Activated CD8-positive, alpha-beta memory T cell treated with anti-CD3 and anti-CD28 coated beads for 1 hour (primary cell): ENCODE measurements around the gene AKR7A2.

ENCODE experiments used
- DNase-seq, 2 donors: peaks; one replicate each; pipeline ENCODE4 v3.0.0-alpha.2; 2020; ENCODE audit warnings: low read depth in 1 of 2; ENCODE audit errors: extremely low read depth in 1 of 2

The AKR7A2 gene

DNA sequence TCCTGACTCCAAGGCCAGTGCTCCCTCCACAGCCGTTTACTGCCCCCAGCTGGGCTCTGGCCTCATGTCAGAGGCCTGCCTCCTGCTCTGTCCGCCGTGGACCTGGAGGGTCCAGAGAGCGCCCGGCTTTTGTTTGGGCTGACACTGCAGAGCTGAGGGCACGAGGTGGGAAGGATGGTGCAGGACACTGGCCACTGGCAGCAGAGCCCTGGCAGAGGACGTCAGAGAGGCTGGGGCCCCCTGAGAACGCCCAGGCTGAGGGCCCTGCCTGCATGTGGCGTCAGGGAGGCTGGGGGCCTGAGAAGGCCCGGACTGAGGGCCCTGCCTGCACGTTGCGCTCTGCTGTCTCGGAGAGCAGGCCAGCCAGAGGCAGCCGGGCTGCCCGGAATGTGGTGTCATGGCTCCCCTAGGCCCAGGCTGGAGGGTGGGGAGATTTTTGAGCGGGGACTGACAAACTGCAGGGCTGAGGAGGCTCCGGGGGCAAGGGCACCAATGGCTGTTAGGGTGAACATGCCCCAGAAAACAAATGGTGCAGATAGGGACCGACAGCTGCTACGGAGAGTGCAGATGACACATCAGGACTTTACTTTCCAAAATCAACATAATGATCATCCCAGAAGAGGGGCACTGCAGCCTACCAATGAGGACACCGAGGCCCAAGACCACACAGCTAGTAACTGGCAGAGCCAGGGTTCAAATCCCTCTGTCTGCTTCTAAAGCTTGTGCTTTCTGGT, 31.8 kb upstream of the AKR7A2 start:
- DNase-seq = no peak

DNA sequence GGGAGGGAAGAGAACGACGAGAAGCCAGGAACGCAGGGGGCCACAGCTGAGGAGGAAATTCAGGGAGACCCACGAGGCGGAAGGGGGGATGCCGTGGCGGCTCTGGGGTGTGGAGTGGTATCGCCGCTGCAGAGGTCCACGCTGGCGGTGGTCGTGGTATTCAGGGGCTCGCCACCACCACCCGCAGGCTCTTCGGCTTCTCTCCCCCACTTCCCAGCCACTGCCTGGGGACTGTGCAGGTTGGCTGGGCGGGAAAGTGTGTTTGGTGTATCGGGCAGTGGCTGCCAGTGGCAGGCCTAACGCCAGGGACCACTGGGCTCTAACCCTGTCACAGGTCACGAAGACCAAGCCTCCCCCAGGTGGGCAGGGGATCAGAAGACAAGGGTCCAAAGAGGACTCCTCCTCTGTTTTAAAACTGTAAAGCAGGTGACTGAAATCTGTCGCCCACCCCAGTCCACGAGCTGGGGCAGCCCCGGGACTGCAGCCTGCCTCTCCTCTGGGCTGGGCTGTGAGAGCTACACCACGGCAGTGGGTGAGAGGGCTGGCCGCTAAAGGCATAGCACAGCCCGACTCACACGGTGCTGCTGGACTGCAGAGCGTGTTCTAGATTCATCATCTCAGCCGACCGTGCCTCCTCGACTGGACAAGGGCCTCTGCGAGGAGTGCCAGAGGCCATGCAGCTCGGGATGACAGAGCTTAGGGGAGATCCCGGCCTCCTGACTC, 31.1 kb upstream of the AKR7A2 start:
- no peak for DNase-seq

GRCh38 chr1:19342062-19342750, 30.3 kb upstream of the AKR7A2 start:
- DNase-seq = no peak

DNA sequence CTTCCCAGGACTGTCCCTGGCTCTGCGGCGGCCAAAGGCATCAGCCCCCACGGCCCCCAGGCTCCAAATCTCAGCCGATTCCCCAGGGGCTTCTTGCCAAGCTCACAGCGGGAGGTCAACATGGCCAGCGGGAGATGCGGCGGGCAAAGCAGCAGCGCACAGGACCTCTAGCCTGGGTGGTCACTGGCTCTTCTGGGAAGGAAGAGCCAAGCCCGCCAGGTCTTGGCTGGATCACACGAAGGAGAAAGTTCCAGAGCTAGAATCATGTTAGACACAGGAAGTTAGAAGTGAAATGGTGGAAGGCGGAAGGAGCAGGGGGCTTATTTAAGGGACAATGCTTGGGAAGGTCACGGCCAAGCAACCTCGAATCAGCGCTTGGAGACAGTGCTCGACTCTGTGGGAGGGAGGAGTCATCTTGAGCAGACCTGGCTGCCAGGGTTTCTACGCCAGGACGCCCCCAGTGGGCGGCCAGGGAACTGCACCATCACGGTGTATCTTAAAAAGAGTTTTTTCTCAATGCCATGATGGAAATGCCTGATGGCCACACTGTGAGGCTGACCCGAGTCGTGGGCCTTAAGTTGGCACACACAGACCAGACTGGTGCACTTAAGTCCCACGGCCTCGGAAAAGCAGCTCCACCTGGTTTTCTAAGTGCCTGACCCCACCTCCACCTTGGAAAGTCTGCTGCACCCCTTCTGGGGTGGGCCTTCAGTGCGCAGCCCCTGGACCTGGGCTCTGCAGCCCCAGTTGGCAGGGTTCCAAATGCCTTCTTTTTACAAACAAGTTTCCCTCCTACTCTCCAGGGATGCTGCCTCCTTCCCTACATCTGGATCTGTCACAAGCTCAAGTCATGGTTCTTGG, 29.5 kb upstream of the AKR7A2 start:
- DNase-seq = peak; percentile 27 to 59

DNA sequence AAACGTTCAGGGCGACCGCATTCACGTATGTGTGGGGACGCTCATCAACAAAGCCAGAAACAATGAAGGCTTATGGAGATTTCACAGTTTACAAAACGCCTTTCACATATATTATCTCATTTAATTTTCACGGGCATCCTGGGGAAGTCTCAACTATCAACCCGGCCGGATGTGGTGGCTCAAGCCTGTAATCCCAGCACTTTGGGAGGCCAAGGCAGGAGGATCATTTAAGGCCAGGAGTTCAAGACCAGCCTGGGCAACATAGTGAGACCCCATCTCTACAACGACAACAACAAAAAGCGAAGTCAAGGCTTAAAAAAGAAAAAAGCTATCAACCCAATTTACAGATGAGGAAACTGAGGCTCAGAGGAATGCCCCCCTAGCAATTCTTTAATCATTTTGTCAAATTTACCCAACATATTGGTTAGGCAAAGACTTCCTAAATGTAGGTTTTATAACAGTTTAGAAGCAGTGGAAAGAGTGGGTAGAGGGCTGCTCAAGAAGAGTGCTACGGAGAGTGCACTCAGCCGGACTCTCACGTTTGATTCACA, 28.5 kb upstream of the AKR7A2 start:
- DNase-seq = no peak

DNA sequence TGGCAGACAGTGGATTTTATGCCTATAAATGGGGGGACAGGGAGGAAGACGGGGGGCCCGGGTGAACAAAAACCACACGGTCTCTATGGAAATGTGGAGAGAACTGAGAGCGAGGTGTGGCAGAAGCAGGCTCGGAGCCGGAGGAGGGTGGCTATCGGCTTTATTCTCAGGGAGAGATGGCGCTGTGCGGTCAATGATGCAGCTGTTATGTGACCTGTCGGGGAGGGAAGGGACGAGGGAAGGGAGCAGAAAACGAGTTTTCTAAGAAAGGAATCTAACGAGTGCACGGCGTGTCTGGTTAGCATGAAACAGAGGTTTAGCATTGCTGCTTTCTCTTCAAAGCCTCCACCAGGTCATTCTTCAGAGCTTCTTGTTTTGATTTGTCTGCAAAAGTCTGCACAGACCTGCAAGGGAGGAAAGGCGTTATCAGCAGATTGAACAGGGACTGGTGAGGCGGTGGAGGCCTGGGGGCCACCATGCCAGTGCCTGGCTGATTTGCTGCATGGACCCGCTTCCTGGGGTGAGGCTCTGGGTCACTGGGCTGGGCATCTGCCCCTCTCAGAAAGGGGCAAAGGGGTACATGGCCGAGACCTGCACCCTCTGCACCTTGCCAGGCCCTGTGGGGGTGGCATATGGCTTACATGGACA, 27.4 kb upstream of the AKR7A2 start:
- DNase-seq = no peak

- DNase-seq = no peak
These were observed 26.4 kb upstream of the AKR7A2 start for GRCh38 chr1:19338323-19338762.

DNA sequence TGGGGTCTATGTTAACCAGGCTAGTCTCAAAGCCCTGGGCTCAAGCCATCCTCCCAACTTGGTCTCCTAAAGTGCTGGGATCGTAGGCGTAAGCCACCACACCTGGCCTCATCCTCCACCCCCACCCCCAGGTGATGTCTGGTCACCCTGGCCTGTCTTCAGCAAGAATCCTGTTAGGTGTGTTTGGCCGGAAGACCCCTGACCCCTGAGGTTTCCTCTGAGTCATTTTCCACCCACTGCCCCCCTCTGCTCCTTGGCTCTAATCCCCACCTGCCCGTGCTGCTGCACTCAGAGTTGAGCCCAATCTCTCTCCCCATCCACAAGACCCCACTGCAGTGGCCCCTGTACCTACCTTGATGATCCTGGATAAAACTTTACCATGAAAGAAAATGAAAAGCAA, 25.3 kb upstream of the AKR7A2 start:
- DNase-seq = no peak

DNA sequence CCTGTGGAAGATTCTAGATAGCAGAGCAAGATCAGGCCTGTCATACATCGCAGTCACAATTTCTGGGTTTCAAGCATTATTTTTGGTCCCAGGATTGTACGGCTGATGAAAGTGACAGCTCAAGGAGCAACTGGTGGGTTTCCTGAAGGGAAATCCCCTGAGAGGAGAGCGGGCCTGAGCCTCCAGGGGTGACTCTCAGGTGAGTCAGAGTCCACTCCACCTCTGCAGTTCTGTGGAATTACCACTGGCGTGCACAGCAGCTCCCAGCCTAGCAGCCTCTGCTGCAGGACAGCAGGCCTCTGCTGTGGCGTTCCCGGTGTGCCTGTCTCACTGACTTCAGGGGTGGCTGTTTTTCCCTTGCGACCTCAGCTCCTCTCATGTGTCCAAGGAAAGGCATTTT, 24.6 kb upstream of the AKR7A2 start:
- DNase-seq = no peak

DNA sequence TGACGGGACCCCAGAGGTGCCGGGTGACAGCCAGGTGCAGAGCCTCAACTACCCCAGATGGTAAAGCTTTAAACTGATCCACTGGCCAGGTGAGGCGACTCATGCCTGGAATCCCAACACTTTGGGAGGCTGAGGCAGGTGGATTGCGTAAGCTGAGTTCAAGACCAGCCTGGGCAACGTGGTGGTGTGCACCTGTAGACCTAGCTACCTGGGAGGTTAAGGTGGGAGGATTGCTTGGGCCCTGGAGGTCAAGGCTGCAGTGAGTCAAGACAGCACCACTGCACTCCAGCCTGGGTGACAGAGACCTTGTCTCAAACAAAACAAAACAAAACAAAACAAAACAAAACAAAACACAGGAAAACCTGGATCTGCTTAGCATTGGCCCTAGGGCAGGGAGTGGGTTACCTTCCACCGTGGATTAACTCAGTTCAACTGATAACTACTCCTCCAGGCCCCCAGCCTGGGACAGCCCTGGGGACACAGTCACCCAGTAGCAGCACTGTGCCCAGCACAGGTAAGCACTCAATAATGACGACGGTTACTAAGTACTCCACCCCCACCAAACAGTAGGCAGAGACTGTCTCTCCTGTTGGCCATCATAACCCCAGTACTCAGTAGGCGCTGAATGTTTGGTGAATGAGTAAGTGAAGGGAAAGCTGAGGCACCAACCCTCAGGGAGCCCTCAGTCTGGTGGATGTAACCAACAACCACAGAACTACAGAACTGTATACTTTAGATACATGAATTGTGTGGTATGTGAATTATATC, 21.8 kb upstream of the AKR7A2 start:
- no peak for DNase-seq

- no peak for DNase-seq
These were observed 20.9 kb upstream of the AKR7A2 start for GRCh38 chr1:19332832-19333231.

- no peak for DNase-seq
These were observed 19.4 kb upstream of the AKR7A2 start for GRCh38 chr1:19331262-19331878.

GRCh38 chr1:19330449-19331135, 18.6 kb upstream of the AKR7A2 start:
- DNase-seq = no peak

DNA sequence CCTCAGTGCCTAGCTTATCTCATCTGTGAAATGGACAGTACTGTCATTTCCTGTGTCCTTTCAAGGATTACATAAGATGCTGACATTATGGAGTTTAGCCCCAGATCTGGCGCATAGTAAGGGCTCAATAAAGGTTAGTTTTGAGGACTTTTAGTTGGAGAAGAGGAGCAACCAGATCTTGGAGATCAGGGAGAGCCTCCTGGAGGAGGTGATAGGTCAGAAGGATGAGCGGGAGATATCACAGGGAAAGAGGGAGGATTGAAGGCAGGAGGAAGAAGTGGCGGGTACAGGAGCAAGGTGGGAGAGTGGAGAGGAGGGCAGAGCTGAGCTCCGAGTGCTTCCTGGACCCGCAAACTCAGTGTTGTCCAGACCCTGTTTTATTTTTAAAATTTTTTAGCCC, 17.7 kb upstream of the AKR7A2 start:
- no peak for DNase-seq

DNA sequence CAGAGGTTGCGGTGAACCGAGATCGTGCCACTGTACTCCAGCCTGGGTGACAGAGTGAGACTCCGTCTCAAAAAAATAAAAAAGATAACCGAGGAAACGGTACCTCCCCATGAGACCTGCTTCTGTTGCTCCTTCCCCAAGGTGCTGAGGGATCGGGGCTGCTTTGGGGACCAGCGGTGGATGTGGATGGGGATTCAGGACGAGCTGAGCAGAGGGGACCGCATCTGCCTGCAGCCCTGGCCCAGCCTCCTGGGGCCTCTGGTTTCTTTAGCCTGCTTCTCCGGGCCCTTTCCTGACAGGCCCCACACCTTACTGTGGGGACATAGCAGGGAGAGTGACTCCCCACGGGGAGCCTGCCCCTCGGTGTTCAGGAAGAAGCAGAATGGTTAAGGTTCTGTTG, 17.2 kb upstream of the AKR7A2 start:
- no peak for DNase-seq

GRCh38 chr1:19328486-19328885, 16.5 kb upstream of the AKR7A2 start:
- DNase-seq = no peak

DNA sequence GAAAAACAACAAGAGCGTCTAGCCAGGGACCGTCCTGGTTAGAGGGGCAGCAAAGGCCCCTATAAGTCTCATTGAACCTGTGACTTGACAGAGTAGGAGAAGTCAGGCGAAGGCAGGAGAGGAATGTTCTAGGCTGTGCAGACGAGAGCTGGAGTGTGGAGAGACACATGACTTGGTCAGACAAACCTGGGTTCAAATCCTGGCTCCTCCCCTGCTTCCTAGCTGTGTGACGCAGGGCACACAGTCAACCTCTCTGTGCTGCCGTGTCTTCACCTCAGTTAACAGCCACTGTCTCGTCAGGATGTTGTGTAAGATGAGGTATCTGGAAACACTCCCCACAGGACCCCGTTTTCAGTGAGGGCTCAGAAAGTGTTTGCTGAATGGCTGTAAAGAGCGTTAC, 15.8 kb upstream of the AKR7A2 start:
- DNase-seq = no peak

DNA sequence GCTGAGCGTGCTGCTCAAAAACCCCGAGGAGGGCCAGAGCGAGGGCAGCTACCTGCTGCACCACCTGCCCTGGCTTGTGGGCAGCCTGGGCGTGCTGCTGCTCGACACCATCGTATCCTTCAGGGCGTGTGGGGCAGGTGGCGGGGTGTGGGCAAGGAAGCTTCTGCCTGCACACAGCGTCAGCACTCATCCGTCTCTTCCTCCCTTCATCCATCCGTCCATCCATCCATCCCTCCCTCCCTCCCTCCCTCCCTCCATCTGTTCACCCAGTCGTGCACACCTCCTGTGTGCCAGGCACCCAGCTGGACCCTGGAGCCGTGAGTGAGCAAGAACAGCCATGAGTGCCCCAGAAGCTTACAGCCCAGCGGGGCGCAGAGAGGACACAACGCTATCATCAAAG, 15.4 kb upstream of the AKR7A2 start:
- DNase-seq = no peak

DNA sequence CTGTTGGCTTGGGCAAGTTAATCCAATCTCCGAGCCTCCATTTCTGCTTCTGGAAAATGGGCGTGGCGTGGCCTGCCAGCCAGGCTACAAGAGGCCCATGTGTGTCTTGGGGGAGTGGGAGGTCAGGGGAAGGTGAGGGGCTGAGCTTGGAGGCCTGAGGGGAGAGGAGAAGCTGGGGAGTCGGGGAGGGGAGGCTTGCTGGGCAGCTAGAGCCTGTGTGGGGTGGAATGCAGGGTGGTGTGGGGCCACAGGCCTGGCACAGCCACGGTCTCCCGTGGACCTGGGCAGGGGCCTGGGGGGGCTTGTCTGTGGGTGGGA, 14.8 kb upstream of the AKR7A2 start:
- no peak for DNase-seq
